ENCODE measurements around the gene NINJ2.
A peak's percentile ranks its signal among the peaks of the same experiment; 100 is the strongest.
"Not testable (repeated sequence)": the region's sequence is repeated elsewhere in the genome, so short reads cannot be mapped to it uniquely, and the experiment has no call there.

NINJ2 gene

DNA sequence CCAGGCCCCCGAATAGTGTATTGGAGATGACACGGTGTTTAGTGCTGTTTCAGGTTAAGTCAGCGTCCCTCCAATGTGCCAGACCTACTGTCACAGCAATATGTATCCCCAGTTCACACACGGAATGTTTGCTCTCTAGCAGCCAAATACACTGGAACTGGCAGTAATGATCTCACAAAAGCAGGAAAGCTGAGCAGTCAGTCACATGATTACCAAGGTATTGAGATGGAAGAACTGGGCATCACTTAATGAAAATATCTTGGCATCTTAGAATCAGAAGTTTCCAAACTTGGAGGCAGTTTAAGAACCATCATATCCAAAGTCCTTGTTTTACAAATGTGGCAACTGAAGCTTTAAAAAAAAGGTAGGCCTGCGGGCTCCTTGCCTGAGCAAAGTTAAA is 23.3 kb downstream of the NINJ2 start:
- no peak for DNase-seq

DNA sequence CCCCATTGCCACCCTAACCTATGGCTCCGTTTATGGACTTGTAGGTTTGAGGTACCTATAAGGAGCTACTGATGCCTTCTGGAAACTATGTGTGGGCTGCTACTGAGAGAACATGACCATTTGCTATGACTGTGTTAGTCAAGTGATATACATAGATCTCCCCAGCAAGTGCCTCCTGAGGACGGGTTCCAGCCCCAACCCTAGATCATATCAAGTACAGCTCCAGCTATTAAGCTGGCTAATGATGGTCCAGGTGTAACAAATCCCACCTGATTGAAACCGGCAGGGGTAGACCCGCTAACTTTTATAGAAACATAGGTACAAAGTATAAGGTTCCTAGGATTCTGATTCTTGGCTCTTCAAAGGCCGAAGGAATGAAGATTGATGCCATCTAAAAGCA is 23.7 kb downstream of the NINJ2 start:
- no peak for DNase-seq

DNA sequence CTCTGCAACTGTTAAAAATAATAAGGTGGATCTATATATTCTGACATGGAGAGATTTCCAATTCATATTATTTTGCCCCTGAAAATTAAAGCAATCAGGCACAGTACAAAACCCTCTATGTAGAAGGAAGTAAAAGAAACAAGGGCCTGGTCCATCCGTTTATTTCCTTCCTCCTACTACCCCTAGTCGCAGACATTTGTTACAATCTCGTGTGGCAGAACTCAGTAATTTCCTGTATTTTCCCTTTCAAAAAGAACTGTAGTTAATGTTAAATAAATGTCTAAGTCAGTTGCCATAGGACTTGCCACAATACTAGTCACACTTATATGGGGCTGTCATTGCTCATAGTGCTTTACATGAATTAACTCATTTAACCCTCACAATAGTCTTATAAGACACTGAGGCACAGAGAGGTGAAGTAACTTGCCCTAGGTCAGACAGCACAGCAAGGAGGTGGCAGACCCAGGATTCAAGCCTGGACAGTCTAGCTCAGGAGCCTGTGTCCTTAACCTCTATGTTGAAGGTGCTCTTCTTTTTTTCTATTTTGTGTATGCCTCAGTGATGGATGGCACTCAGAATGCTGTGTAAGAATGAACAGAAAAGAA is 24.2 kb downstream of the NINJ2 start:
- DNase-seq, result no peak

DNA sequence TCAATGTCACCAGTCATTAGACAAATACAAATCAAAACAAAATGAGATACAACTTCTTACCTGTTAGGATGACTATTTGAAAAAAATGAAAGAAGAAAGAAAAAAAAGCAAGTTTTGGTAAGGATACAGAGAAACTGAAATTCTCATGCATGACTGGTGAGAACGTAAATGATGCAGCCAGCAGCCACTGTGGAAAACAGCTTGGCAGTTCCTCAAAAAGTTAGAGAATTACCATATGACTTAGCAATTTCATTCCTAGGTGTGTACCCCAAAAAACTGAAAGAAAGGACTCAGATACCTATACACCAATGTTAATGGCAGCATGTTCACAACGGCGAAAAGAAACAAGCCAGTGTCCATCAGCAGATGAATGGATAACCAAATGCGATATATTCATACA is 26.6 kb downstream of the NINJ2 start:
- DNase-seq, result no peak

DNA sequence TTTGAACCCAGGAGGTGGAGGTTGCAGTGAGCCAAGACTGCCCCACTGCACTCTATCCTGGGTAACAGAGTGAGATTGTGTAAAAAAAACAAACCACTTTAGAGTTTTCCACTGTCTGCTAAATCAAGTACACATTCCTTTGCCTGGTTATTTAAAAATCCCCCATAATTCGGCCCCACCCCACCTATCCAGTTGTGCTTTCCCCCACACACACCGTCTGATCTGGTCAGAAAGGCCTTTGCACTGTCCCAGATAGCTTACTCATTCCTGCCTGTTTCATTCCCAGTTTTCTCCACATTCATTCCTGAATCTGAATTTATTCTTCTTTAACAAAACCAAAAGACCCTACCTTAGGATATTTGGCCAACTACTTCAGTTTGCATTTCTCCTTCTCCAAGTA is 29.5 kb downstream of the NINJ2 start:
- DNase-seq, result no peak

DNA sequence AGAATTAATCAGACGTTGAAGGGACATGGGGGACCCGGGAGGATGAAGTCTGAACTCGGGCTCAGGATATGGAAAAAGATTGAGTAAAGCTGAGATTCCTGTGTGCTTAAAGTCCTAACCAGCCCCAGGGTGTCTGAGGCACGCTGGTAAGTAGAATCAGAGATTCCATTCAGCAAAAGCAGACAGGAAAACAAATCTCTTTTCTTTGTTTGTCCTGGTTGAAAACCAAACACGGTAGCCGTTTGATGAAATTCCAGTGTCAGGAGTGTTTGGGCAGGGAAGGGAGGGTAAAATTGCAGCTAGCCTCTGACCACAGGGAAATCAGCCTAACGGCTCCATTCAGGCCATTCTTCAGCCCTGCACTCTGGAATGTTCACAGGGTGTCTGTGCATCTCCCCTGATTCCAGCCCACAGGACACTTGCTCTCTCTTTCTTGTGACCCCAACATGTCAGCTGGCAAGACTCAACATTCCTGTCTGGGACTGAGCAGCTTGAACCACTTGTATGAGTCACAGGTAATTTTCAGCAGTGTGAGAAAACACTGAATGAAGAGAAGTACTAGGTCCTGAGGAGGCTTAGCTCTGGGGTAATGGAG is 31.0 kb downstream of the NINJ2 start:
- no peak for DNase-seq

DNA sequence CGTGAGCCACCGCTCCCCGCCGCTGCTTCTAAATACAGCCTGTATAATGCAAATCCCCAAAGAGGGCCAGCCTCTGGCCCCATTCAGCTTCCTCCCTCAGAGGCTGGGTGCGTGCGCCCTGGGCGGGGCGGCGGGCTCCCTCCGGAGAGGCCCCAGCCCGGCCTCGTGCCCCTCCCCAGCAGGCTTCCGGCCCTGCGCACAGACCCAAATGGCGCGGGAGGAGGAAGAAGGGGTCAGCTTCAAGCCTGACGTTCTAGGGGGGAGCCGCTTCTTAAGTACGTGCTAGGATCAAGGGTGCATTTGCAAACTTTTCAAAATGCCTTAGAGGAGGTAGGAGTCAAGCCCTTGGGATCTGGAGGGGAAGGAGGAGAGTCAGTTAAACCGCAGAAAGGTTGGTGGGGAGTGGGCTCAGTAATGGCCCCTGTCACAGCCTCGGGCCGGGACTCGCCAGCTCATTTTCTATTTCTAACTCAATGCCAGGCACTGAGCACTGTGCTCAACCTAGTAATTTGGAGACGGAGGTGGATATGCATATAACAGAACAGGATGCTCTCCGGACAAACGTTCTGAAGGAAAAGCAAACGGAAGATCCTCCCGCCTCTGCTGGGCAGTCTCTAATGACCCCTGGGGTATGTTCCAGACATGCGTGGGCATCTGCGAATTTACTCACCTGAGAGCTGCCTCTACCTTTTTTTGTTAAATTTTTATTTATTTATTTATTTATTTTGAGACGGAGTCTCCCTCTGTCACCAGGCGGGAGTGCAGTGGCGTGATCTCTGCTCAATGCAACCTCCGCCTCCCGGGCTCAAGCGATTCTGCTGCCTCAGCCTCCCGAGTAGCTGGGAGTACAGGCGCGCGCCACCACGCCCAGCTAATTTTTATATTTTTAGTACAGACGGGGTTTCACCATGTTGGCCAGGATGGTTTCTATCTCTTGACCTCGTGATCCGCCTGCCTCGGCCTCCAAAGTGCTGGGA is 32.3 kb downstream of the NINJ2 start:
- DNase-seq, result peak; percentile 66

DNA sequence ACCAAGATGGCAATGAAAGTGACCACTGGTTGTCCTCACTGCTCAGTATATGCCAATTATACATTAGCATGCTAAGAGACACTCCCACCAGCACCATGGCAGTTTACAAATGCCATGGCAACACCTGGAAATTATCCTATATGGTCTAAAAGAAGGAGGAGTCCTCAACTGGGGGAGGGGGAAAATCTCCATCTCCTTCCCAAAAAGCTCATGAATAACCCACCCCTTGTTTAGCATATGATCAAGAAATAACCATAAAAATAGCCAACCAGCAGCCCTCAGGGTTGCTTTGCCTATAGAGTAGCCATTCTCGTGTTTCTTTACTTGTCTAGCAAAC is 34.5 kb downstream of the NINJ2 start:
- not testable (repeated sequence) for DNase-seq

DNA sequence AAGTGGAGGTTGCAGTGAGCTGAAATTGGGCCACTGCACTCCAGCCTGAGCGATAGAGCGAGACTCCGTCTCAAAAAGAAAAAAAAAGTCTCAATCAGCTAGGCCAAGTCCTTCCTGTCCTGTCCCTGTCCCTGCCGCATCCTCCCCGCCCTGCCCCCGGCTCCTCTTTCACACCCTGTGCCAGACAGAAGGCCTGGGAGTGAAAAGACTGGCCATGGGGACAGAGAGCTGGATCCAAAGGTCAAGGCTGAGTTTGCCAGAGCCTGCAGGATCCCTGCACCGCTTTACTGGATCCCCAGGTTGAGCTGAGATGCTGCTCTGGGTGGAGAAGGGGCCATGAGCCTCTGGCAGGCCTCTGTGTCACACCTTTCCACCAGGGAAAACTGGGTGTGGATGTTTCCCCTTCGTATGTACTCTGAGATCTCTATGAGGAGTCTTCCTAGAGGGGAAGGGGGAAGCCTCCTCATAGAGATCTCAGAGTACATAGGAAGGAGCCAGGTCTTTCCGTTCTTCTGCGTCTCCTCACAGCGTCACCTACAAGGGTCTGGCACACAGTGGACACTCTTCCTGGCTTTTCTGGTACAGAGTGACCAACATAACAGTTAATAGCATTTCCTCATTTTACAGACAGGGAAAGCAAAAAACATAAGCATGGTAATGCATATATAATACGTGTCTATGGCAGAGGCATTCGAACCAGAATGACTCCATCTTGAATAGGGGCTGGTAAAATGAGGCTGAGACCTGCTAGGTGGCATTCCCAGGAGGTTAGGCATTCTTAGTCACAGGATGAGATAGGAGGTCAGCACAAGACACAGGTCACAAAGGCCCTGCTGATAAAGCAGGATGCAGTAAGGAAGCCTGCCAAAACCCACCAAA is 35.1 kb downstream of the NINJ2 start:
- DNase-seq, result no peak

DNA sequence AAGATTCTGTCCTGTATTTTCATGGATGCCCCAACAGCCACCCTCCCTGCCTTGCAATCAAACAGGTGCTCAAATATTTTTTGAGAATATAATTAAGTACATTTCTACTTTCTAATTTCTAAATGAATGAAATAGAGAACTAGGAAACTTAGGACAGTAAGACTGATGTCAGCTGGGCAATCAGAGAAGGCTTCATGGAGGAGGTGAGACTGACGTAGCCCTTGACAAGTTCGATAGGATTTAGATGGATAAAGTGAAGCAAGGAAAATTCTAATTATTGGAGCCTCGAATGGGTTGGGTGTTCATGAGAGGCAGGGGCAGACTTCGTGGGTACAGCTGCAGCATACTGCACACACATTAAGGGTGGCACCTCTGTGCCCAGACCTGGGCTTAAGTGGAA is 36.0 kb downstream of the NINJ2 start:
- DNase-seq, result no peak

DNA sequence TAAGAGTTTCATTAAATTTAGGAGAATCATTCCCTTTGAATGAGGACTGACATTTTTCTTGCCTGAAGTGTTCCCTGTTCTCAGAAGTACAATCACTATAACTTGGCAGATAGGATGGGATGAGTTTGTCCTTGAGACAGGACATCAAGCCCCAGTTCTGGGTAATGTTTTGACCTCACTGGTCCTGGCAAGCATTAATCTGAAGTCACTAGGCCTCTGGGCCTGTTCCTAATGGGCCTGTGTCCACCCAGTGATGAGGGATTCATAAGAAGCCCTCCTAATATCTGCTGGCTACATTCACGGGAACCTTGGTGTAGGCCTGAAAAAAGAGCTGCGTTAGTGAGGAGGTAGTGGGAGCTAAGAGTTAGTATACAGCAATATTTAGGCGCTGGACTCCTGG is 37.2 kb downstream of the NINJ2 start:
- DNase-seq, result no peak

DNA sequence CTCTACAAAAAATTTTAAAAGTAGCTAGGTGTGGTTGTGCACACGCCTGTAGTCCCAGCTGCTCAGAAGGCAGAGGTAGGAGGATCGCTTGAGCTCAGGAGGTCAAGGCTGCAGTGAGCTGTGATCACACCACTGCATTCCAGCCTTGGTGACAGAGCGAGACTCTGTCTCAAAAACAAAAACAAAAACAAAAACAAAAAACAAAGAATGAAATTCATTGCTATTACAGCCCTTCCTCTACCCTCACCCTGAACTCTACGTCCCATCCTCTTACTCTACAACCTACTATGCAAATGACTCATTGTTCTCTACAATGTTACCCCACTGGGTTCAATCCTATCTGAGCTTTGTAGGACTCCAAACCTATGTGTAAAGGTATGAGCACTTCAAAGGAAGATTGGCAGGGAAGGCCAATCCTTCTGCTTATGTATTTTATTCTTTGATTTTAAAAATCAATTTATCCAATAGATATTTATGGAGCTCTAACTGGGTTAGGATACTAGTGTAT is 39.3 kb downstream of the NINJ2 start:
- no peak for DNase-seq

DNA sequence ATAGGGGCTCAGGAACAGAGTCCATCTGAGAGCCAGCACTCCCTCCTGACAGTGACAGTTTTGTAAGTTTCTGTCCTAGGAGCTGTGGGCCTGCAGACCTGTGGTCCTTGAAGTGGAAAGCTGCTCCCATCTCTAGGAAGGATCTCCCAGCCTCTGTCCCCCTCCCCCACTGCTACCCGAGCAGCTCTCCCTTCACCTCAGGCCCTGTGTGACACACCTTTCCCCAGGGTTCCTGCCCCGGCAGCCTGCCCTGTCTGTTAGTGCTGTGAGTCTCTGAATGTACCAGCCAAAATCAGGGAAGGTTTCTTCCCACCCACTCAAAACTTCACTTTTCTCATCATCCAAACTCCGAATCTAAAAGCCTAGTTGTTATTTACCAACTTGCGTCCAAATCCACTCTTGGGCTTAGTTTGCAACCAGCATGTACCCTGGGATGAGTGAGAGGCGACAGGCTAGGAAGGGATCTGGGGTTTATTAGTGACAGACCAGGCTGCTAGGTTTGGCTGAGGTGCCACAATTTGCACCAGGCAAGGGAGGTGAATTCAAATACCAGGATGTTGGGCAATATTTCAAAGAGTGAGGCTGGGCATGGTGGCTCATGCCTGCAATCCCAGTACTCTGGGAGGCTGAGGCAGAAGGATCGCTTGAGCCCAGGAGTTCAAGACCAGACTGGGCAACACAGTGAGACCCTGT is 39.9 kb downstream of the NINJ2 start:
- DNase-seq, result no peak

DNA sequence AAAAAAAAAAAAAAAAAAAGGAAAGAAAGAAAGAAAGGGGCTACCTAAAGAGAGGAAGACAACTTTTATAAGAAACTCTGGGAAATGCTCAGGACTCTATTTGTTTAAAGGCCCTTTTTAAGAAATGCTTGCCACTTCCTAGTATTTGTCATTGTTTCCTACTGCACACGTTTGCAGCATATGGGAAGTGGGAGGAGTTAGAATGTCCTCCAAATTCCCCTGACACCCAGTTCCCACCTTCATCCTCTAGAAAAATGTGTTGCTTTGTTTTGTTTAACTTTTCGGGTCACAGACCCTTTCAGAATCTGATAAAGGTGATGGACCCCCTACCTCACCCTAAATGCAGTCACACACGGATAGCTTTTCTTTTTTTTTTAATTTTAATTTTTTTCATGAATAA is 40.8 kb downstream of the NINJ2 start:
- no peak for DNase-seq

DNA sequence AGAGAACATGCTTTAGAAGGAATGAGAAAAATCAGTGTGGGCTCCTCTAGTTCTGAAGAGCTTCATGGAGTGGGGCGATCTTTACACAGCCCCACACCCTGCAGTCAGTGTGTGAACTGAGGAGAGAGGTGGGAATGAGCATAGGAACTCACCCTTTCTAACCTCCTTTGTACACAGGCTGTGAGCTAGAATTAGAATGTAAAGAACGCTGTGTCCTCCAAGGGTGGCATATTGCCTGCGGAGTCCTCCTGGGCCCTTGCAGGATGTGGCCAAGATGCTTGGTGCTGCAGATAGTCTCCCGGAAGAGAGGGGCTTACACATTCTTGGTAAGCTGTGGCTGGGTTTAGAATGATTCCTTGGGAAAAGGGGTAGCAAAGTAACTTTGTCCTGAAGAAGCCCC is 43.9 kb downstream of the NINJ2 start:
- DNase-seq, result no peak

DNA sequence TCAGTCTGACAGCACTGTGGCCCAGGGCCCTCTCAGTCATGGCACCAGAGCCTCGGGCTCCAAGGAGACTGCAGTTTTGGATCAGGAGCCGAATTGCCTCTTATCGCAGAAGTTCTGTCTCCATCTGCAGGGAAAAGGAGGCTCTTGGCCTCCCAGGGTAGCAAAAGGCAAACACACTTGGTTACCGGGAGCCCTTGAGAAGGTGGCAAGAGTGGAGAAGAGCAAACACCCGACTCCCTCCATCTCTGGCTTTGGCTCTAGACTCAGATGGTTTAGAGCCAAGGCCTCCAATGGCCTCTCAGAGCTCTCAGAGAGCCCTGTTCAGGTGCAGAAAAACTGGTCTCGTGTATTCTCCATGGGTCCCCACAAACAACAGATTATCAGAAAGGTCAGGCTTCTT is 44.6 kb downstream of the NINJ2 start:
- DNase-seq, result no peak

DNA sequence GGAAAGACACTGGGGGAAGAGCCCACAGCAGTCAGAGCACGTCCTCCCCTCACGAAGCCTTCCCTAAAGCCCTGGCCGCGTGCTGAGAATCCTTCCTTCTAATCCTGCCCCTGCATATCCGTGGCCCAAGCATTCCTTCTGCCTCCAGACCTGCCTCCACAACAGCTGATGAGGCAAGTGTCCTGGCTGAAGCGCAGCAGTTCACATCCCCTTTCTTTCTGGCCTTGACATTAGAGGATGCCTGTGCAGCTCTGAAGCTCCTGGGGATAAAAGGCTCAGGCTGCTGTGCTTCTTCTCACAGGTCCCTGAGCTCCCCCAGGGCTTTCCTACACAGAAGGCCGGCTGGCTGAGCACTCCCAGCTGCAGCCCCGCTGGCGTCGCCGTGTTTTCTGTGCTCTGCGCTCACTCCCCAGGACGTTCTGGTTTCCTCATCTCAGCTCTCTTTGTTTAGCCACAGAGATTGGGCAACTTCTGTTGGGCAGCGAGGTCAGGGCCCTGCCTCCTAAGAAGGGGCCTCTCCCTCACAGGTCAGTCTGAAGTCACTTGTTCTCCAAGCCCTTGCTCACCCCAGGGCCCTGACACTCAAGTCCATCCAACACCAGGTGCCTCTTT is 45.8 kb downstream of the NINJ2 start:
- DNase-seq, result no peak

DNA sequence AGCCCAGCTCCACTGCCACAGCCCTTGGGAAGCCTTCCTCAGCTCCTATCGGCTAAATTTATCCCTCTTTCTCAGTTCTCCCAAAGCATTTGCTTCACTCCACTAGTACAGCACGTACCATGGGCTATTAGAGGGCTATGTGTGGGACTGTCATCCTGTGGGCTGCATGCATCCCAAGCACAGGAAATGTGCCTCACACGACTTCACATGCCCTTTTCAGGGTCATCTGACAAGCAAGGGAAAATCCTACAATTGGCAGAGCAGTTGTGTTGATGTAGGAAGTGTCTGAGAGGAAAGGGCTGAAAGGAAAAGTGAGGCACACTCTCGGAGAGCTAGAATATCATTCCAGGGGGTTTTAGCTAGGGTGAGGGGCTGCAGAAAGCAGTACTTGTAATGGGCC is 47.6 kb downstream of the NINJ2 start:
- DNase-seq, result no peak

DNA sequence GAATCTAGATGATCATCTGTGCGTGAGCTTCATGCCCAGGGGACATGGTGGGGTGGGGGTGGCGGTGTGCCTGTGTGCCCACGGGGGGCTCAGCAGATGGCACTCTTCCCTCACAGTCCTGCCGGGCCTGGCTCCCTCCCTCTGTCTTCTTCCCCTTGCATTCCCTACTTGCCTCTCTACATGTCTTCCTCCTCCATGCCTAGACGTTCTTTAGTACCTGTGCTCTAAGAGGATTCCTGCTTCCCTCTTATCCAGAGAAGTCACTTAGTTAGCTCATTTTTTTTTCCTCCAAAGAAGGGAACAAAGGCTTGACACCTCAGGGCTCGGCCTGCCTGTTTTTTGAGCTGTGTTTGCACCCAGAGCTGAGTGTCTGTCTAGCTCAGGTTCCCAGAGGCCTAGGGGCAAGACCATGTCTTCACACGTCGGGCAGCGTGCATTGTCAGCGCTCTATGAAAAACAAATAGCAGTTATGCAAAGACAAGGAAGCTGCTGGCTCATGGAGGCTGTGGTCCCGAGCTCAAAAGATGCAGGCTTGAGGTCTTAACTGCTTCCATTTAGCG is 48.8 kb downstream of the NINJ2 start:
- DNase-seq, result peak; percentile 23

DNA sequence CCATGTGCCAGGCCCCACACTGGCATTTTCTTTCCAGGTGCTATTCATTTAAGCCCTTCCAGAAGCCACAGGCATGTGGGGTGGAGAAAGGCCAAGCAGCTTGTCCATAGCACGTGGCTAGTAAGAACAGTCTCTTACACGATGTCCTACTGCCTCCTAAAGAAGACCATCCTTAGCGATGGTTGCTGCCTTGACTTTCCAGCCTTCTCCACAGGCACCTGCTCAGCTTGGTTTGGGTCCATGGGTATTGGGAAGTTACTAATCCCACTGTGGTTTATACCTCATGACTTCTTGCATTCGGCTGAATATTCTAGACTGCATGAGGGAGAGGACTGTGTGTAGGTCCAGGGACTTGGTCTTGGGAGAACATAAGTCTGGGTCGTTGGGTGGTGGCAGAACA is 49.2 kb downstream of the NINJ2 start:
- DNase-seq, result no peak

DNA sequence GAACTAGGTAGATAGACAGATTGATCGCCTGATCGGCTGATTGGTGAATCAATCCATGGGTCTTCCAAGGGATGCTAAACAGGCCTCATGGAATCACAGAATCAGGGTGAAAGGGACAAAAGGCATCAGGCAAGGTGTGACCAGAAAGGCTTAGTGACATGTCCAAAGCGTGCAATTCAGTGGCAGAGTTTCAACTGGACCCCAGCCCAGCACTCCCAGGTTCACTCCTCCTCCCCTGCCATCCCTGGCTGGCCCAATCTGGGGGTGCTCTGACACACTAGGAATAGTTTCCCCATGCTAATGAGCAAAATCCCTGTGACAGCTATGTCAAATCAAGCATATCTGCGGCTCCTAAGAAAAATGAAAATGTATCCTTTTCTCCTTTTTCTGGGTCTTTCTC is 50.4 kb downstream of the NINJ2 start:
- no peak for DNase-seq

DNA sequence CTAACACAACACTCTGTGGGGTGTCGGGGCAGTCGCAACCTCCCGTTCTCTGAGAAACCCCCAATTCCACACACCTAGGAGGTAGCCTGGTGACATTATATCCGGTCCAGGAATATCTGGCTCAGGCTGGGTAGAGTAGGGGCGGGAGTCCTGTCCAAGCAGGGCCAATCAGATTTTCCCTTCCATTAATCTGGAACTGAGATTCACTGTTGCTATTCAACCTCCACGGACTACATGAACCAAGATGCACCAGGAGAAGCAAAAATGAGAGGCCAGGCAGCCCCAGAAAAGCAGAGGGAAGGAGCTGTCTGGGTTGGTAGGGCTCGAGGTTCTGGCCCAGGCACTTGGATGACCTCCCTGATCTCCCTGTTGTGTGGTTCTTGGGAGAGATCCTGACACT is 51.0 kb downstream of the NINJ2 start:
- no peak for DNase-seq

All from activated gamma-delta T cell treated with Interleukin-2 at 50 U/mL for 16 hours (primary cell).